HG02763 (cell line): ENCODE data around the gene ARL15.

Experiments
- ATAC-seq: cut with Tn5 transposase; IDR thresholded peaks from one replicate; pipeline ENCODE4 v1.9.1; 2021; ENCODE audit warnings: mild to moderate bottlenecking, moderate library complexity; ENCODE audit not compliant: unreplicated experiment

ARL15 gene

DNA sequence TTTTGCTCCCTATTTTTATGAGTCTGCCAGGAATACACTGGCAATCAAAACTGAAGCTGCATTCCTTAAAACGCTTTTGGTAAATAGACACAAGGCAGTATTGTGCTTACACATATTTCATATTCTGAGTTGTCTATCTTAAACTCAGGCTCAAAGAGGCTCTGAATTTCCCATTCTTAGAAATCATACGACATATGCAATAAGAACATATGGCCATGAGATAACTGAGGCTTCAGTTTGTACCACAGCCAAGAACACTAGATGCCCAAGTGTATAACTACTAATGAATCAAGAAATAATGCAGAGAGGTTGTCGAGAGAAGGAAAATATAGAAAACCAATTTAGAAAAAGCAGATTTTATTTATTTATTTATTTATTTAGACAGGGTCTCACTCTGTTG, 392.5 kb downstream of the ARL15 start:
- no peak for ATAC-seq

DNA sequence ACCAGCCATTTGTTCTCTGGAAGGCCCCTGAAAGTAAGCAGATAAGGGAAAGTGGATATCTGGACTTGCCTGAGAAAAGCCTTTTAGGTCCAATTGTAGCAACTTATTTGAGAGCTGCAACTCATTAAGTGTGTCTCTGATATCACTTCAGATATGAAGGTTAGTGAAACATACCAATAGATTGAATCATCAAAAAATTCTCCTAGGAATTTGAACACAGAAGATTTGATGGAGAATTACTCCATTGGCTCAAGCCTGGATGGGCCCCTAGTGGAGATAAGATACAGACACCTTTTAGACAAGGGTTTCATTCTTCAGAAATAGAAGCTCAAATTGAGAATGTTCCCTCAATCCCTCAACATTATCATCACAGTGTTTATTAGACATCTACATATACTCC, 393.3 kb downstream of the ARL15 start:
- ATAC-seq = no peak

DNA sequence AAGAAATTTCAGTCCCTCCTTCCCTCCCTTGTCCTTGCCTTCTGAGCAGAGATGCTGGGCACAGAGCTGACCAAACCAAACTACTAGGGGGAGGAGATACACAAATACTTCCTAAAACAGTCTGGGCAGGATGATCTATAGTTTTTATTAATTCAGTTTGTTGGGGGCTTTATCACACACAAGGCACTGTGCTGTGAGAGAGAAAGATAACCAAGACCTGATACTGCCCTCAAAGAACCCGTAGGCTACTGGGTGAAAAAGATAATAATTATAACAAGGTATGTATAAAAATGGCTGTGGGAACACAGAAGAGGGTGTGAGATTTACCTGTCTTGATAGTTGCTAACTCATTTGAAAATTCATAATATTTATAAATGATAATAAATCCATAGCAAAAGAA, 395.3 kb downstream of the ARL15 start:
- ATAC-seq = no peak

- ATAC-seq = no peak
Measured at GRCh38 chr5:53913941-53914340, 396.4 kb downstream of the ARL15 start.

DNA sequence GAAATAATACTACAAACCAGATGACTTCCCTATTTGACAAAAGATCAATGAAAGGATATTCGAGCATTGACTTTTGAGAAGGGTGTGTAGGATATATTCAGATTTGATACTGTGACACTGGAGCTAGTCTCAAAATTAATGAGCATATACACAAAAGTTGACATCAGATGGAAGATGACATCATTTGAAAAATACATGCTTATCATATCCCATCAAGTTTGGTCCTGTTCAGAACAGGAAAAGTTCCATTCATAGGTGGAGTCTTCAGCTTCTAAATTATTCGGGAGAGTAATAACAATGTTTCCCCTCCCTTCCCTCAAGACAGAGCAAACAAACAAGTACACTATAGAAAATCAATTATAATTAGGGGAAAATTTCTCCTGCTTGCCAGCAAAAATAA, 401.6 kb downstream of the ARL15 start:
- ATAC-seq = no peak

DNA sequence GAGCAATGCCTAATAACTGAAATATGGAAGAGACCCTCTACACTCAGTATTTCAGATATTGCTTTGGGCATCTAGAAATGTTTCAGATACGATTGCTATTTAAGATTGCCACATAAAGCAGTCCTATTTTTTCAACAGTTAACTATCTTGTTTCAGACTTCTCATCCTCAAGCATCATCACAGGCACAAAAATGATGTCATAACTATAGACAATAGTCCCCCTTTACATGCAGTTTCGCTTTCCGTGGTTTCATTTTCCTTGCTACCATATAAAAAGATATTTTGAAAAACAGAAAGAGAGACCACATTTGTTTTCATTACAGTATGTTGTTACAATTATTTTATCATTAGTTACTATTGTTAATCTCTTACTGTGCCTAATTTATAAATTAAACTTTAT, 402.5 kb downstream of the ARL15 start:
- ATAC-seq = no peak

DNA sequence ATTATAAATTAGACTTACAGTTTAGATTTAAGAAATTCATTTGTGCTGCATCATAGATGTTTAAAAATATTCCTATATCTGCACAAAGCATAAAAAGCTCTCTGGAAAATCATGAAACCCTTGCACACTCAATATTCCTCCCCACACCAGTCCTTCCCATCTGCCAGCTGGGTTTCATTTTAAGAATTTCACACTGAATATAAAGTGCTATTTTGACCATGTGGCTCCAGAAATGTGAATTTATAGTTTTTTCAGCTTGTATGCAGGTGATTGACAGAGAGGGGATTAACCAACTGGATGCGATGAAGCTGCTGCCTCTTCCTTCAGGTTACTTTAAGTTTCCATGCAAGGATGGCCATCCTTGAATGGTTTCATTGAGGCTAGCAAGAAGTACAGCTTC, 403.6 kb downstream of the ARL15 start:
- ATAC-seq = no peak

GRCh38 chr5:53902296-53902907, 408.0 kb downstream of the ARL15 start:
- ATAC-seq = no peak

DNA sequence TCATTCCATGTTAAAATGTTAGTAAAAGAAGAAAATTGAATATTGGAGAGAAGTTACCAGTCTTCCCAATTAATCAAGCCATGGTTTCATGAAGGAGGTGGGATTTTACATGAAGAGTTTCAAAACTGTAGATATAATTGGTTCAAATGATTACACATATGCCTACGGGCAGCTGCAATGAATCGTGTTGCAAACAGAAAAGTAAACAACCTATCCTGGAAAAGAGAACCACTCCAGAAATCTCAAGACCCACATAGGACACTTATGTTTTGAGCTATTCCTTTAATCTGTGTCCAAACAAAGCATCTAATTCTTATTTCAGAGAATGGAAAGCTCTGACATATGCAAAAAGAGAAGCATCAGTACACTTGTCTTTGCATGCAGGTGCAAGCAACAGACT, 409.7 kb downstream of the ARL15 start:
- no peak for ATAC-seq

DNA sequence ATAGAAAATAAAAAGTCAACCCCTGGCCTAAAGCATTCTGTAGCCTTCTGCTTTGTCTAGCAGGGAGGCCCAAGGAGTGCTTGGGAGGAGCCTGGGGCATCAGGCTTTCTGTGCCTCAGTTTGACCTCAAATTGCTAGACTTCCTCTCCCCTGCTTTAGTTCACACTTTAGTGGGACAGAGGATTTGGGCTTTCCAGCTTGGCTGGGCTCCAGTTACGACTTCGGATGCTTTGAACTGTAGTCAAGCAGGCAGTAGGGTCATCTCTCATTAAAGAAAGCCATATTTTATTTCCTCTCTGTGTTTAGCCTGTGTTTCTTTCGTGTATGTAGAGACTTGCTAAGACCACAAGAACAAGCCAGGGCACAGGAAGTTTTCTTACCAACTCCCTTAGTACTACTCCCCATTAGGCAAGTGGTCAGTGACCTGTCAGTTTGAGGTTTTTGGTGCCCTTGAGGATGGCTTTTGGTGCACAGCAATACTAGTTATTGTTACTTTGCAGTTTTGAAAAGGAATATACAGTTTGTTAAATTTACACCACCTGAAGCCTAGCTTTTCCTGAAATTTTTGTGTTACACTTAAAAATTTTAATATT, 415.2 kb downstream of the ARL15 start:
- no peak for ATAC-seq

GRCh38 chr5:53893626-53894025, 416.7 kb downstream of the ARL15 start:
- ATAC-seq = no peak

- no peak for ATAC-seq
Measured at GRCh38 chr5:53892224-53892623, 418.1 kb downstream of the ARL15 start.

- no peak for ATAC-seq
Measured at GRCh38 chr5:53891159-53891558, 419.2 kb downstream of the ARL15 start.

- ATAC-seq = no peak
Measured at GRCh38 chr5:53890490-53890889, 419.9 kb downstream of the ARL15 start.

GRCh38 chr5:53884844-53885243, 425.5 kb downstream of the ARL15 start:
- ATAC-seq = no peak

DNA sequence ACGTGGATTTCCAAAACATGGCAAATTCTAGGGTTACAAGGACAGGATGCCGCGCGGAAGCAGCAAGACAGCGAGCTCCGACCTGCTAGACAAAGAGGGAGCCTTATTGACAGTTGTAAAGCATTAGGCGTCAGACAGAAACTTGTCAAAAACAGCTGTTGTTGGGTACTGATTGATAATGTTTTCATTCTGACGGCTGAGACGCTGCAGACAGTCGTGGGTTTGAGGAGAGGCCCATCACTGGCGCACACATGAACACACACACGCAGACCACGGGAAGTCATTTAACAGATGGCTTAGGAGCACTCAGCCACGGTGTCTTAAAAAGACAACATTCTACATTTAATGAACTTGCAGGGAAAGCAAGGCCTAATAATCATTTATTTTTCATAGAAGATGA, 426.0 kb downstream of the ARL15 start:
- ATAC-seq = no peak

DNA sequence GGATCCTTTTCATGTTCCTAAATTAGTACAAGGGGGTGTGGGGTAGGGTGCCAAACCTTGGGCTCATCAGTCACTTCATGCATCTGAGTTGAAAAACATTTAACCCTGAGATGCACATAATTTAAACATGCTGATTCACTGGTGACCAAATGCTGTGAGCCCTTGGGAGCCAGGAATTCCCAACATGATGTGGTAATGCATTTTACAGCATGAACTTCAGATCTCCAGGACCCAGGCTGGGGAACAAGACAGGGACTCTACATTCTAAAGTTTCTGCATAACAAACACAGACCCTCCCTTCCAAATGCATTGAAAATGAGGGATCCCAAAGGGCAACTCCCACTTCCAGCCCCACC, 427.7 kb downstream of the ARL15 start:
- no peak for ATAC-seq

GRCh38 chr5:53882006-53882675, 428.2 kb downstream of the ARL15 start:
- no peak for ATAC-seq

GRCh38 chr5:53879708-53880323, 430.6 kb downstream of the ARL15 start:
- no peak for ATAC-seq

GRCh38 chr5:53878015-53878414, 432.4 kb downstream of the ARL15 start:
- no peak for ATAC-seq

GRCh38 chr5:53877243-53877642, 433.1 kb downstream of the ARL15 start:
- no peak for ATAC-seq

GRCh38 chr5:53874409-53874808, 436.0 kb downstream of the ARL15 start:
- no peak for ATAC-seq
